ENCODE data around the gene RFTN1.

Gene RFTN1

DNA sequence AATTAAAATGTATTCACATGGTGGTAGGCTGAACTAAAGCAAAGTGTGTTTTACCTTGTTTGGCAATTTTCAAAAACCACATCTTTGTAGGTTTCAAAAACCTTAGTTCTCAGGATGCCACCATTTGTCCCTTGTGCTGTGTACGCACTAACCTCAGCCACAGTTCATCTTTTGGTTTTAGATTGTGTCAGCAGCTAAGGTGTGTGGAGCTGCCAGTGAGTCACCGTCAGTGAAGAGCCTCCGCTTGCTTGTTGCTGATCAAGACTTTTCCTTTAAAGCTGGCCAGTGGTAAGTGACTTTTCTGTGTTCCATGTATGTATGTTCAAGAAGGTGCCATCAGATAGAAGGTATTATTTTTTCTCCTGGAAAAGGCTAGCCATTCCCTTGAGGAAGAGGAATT is 227.3 kb downstream of the RFTN1 start:
- DNase-seq (ENCODE audit: low read depth, low spot score): peak; percentile 45

DNA sequence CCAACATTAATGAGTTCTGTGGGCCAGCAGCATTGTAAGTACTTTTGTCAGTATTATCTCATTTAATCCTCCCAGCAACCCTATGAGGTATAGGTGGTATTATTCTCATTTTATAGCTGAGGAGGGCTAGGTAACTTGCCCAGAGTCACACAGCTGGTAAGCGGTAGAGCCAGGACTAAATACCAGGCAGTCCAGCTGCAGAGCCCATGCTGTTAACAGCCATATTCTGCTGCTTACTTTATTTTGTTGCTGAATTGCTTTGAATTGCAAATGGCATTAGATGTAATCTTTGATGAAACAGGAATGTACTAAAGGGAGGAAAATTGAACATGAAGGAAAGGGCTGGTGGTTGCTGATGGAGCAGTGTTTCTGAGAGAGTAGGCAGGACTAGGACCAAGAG is 228.9 kb downstream of the RFTN1 start:
- no peak for DNase-seq (ENCODE audit: low read depth, low spot score)

DNA sequence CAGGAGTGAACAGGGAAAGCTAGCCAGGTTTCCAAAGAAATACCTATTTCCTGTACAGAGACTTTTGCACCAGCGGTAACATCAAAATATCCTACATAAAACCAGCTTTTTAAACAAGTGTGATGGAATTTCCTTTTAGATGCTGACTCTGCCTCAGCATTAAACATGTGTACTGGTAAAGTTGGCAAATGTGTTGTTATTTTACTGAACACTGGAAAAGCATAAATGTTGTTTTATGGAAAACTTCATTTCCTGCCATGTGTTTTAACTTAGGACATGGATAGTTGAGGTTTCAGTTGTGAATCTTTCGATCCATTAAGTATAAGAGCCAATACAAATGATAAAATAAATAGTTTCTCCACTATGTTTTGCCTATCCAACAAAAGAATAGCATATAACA is 232.8 kb downstream of the RFTN1 start:
- DNase-seq (ENCODE audit: low read depth, low spot score): no peak

DNA sequence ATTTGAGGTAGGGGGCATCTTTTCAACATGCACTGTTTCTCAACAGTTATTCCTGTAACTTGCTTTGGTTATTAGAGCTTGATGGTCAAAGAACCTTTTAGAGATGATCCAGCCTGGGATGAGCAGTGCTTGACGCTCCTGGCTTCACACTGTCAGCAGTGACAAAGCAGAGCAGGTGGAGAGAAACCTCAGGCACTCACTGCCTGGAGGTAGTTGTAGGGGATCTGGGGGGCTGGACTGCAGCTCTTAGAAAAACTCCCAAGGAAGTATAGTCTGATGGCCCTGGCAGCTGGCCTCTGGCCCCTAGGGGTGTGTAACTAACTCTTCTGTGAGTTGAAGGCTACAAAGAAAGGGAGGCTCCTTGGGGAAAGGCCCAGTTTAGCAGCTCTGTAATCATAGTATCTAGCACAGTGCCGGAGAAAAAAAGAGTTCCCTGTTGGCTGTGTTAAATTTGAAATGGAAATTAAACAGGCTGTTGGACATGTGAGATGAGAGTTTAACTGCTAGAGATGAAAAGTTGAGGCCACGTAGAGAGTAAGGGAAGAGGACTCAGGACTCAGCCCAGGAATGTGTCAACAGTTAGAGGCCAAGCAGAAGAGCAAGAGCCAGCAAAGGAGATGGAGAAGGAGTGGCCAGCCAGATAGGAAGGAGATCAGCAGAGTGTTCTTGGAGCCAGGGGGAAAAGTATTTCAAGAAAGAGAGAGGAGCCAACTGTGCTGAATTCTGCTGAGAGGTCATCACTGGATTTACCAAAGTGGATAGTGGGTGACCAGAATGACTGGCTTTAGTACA is 234.3 kb downstream of the RFTN1 start:
- no peak for DNase-seq (ENCODE audit: low read depth, low spot score)

DNA sequence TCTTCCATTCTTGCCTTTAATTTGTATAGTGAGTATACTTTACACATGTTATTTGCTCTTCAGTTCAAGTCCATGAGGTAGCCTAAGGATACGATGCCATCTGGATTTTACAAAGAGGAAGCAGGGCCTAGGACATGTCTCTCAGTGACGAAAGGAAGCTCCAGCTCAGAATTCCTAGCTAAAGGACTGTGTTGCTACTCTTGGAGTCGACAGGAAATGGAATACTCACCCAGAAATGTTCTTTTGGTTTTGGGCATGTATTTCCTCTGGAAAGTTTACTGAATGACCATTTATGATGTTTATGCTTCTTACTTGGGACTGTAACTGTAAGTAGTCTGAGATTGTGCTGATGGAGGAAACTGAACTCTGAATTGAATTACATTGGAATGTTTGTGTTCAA is 236.0 kb downstream of the RFTN1 start:
- no peak for DNase-seq (ENCODE audit: low read depth, low spot score)

DNA sequence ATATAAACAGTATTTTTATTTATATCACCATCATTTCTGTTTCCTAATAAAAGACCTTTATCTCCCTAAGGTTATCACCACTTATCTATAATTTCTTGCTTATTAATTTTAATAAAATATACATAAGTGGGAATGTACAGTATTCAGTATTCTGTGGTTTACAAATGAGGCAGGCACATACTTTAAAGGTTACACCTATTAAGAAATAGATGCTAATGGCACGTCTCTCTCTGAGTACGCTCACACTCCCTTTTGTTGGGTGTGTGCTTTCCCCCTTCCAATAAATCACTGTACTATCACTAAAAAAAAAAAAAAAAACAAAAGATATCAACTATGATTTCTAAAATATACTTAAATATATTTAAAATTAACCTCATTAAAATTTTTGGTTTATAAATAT is 239.6 kb downstream of the RFTN1 start:
- no peak for DNase-seq (ENCODE audit: low read depth, low spot score)

DNA sequence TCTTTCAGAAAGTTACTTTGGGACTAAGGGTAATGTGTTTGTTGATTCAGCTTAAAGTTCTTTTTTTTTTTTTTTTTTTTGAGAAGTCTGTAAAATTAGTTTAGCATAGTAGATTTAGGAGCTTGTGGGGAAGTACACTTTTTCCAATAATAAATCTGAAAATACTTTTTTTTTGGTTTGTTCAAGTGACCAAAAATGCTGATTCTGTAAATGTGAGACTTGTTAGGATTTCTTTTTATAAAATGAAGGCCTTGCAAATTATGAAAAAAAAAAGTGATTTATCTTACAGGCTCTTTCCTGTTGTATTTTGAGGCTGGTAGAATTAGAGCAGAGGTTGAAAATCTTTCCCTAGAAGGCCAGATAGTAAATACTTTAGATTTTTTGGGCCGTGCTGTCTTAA is 240.9 kb downstream of the RFTN1 start:
- DNase-seq (ENCODE audit: low read depth, low spot score): no peak

DNA sequence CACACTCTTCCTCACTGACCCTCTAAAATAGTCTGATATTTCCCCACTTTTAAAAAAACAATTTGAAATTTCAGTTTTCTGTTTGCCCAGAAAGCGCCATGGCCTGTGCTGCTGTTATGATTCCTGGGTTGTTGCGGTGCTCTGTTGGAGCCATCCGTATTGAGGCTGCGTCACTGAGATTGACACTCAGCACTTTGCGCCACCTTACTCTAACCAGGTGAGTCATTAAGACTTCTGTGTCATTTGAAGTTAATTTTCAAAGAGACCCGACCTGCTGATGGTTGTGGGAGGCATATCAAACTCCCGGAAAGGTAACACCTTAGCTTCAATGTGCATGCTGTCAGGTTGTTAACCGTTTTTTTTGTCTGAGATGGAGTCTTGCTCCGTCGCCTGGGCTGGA is 242.6 kb downstream of the RFTN1 start:
- DNase-seq (ENCODE audit: low read depth, low spot score): no peak

DNA sequence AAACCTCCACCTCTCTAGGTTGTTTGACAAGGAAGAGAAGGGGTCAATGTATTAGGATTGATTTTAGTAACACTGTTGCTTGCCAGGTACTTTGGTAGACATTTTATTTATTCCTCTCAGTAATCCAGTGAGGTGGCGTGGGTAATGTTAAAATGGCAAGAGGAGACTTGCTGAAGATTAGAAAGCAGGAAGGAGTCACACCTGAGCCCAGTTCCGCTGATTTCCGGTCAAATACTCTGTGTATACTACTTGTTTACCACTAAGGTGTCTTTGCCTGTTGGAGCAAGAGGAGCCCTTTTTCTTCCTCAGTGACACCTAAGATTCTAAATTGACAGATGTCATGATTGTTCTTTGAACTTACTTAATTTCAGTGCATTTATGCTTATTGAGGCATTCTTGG is 246.8 kb downstream of the RFTN1 start:
- DNase-seq (ENCODE audit: low read depth, low spot score): no peak

Measured in activated CD4-positive, CD25-positive, alpha-beta regulatory T cell treated with anti-CD3 and anti-CD28 coated beads, Interleukin-2, amount 50 U/mL, for 16 hours (primary cell).